ENCODE results near the gene HNRNPU. TPM values are rescaled to one million over a fixed set of nuclear protein-coding genes. Genes with fewer than 3 reads are reported as not detected.

Gene HNRNPU
- polyA plus RNA-seq, 2 donors, result 94.5 to 127 TPM

DNA sequence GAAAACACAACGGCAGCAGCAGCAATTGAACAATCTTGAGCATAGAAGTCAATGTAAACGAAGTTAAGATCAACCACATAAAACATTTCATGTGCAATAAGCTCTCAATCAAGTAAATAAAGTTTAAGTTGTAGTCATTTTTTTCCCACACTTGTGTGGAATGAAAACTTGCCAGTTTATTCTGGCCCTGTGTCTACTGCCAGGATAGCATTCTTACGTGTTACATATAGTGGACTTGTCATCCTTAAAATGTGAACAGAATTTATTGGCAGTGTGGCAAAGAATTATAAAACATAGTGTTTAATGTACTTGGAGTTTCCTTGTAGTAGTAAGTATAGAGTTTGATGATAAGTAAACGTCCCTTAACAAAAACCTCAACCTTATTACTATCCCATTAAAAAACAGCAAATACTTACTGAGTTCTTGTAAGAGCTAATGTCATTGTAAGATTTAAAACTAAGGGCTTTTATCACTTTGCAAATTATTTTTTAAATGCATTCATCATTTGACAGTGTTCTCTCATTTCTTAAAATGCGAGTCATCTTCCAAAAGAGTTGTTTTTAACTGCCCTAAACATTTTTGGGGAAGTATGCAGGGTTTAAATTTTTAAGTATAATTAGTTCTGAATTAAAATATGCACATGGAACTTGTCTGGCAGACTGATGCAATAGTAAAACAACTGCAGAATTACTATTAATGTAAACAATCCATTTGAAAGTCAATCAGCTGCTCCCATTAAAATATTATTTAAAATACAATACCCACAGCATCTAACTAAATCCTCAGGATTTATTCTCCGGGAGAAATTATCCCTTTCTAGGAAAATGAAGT lies 21.0 kb downstream of the HNRNPU start:
- Histone ChIP-seq H3K27ac (ENCODE audit: low read depth in 2 of 2, low read length in 1 of 2) (no peak overlapping the region), H3K4me3 (ENCODE audit: low read depth in 1 of 2, low read length in 2 of 2) (no peak overlapping the region), H3K9me3 (ENCODE audit: control insufficient read depth in 2 of 2, insufficient read depth in 1 of 2, low read depth in 1 of 2, low read length in 1 of 2) (no peaks in the 10 kb centered on the region), H3K4me1 (ENCODE audit: control insufficient read depth in 2 of 2, insufficient read depth in 2 of 2, low read length in 1 of 2) (no peaks in the 10 kb centered on the region), H3K27me3 (ENCODE audit: control insufficient read depth in 1 of 2, insufficient read depth in 2 of 2, low read length in 2 of 2) (no peaks in the 10 kb centered on the region), H3K36me3 (ENCODE audit: control insufficient read depth in 2 of 2, insufficient read depth in 2 of 2, low read length in 1 of 2) (peaks cover 5 to 6% of the 10 kb centered on the region in 2 donors)
- WGBS, 2 donors, result 62% methylated on average over 6 of the region's 6 CpGs

DNA sequence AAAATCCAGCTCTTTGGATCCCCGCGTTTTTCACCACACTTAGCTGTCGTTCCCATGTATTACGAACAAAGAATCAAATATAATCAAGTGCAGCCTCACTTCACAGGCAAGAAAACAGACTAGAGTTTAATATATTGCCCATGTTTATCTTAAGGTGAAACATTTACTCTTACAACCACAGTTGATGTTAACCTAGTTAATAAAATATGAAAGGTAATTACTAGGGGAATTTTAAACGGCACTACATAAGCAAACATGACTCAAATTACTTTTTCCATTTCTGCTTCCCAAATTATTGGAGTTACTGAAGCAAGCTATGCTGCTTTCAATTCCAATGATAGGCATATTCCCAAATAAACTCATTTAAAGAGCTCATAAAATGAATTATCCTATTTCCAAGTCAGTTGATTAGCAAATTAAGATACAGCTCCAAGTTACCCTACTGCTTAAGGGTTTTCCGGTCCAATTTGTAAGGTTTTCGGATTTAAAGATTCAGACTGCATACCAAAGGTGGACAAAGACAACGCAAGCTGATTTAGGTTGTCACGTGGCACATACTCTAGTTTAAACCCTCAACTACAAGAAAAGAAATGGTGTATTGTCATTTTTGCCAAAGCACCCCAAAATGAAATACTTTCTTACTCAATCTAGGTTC lies 22.9 kb downstream of the HNRNPU start:
- Histone ChIP-seq H3K4me3 (ENCODE audit: low read depth in 1 of 2, low read length in 2 of 2) (no peak overlapping the region), H3K27ac (ENCODE audit: low read depth in 2 of 2, low read length in 1 of 2) (no peak overlapping the region), H3K9me3 (ENCODE audit: control insufficient read depth in 2 of 2, insufficient read depth in 1 of 2, low read depth in 1 of 2, low read length in 1 of 2) (no peaks in the 10 kb centered on the region), H3K36me3 (ENCODE audit: control insufficient read depth in 2 of 2, insufficient read depth in 2 of 2, low read length in 1 of 2) (peaks cover 5 to 6% of the 10 kb centered on the region in 2 donors), H3K4me1 (ENCODE audit: control insufficient read depth in 2 of 2, insufficient read depth in 2 of 2, low read length in 1 of 2) (no peaks in the 10 kb centered on the region), H3K27me3 (ENCODE audit: control insufficient read depth in 1 of 2, insufficient read depth in 2 of 2, low read length in 2 of 2) (no peaks in the 10 kb centered on the region)
- WGBS, 2 donors, result 66 to 79% methylated on average over 9 of the region's 9 CpGs

DNA sequence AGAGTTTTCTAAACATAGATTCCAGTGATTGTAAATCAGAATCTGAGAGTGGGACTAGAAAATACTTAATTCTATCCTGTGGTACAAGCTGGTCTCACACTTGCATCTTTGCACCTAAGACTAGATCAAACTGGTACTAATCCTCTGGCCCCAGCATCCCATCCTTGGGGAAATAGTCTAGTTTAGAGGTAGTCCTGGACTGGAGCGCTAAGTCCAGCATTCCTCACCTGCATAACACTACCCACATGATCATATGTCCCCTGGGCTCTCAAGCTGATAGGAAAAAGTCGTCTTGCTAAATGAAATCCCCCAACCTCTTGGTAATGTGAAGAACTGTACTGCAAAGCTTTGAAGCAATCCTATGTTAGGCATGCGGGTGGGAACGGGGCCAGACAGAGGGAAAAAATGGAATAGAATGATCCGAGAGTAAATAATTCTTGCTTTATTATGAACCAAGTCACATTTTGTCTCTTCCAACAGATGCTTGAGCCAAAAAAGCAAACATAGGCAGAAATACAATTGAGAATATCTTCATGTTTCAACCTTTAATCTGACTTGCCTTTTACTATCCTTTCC lies 24.0 kb downstream of the HNRNPU start:
- H3K27ac ChIP-seq (ENCODE audit: low read depth in 2 of 2, low read length in 1 of 2), result peak overlapping the region in 1 of 2 donors; percentile 45
- no peaks in the 10 kb centered on the region for H3K9me3 ChIP-seq (ENCODE audit: control insufficient read depth in 2 of 2, insufficient read depth in 1 of 2, low read depth in 1 of 2, low read length in 1 of 2)
- H3K36me3 ChIP-seq (ENCODE audit: control insufficient read depth in 2 of 2, insufficient read depth in 2 of 2, low read length in 1 of 2), result peaks cover 2 to 6% of the 10 kb centered on the region in 2 donors
- no peaks in the 10 kb centered on the region for H3K27me3 ChIP-seq (ENCODE audit: control insufficient read depth in 1 of 2, insufficient read depth in 2 of 2, low read length in 2 of 2)
- WGBS, 2 donors, result 53 to 61% methylated on average over 5 of the region's 5 CpGs
- no peak overlapping the region for H3K4me3 ChIP-seq (ENCODE audit: low read depth in 1 of 2, low read length in 2 of 2)
- no peaks in the 10 kb centered on the region for H3K4me1 ChIP-seq (ENCODE audit: control insufficient read depth in 2 of 2, insufficient read depth in 2 of 2, low read length in 1 of 2)

DNA sequence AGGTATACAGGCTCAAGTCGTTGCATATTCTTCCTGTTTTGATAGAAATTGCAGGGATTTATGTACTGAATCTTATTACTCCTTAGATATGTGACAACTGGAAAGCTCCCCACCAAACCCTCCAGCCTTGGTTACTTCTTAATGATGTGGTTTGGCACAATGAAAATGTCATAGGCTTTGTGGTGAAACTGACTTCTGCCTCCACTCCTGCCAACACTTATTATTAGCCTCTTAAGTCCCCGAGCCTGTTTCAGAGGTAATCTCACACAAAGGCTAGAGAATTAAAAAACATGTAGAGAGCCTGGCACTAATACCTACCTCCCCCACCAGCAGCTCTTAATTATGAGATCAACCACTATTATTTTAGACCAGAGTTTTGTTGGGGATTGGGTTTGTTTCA lies 24.7 kb downstream of the HNRNPU start:
- Histone ChIP-seq H3K27me3 (ENCODE audit: control insufficient read depth in 1 of 2, insufficient read depth in 2 of 2, low read length in 2 of 2) (no peaks in the 10 kb centered on the region), H3K4me1 (ENCODE audit: control insufficient read depth in 2 of 2, insufficient read depth in 2 of 2, low read length in 1 of 2) (no peaks in the 10 kb centered on the region), H3K27ac (ENCODE audit: low read depth in 2 of 2, low read length in 1 of 2) (no peak overlapping the region), H3K4me3 (ENCODE audit: low read depth in 1 of 2, low read length in 2 of 2) (no peak overlapping the region), H3K36me3 (ENCODE audit: control insufficient read depth in 2 of 2, insufficient read depth in 2 of 2, low read length in 1 of 2) (peaks cover 0 to 6% of the 10 kb centered on the region in 2 donors), H3K9me3 (ENCODE audit: control insufficient read depth in 2 of 2, insufficient read depth in 1 of 2, low read depth in 1 of 2, low read length in 1 of 2) (no peaks in the 10 kb centered on the region)
- WGBS, 2 donors, result 32 to 48% methylated on average over 2 of the region's 2 CpGs

DNA sequence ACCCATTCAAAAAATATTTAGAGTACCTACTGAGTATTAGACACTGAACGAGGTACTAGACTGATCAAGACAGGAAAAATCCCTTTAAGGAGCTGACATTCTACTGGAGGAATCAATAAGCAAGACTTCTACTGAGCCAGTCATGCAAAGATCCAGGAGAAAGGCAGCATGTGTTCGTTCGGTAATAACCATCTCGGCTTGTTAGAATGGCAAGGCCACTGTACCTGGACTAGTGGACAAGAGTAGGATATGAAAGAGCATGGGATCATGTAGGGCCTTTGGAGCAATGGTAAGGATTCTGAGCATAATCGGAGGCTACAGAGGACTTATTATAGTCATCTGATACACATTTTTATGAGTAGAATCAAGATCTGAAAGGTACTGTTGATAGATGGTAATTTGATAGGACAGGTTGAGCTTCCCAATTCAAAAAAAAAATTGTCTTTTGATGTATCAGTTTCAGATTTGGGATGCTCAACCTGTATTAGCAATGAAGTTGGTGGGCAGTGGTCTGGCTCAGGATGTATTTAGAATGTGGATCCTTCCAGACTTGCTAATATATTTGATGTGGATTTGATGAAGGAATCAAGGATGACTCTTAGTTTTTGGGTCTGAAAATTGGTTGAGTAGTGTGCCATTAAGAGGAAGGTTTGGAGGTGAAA lies 26.6 kb downstream of the HNRNPU start:
- Histone ChIP-seq H3K9me3 (ENCODE audit: control insufficient read depth in 2 of 2, insufficient read depth in 1 of 2, low read depth in 1 of 2, low read length in 1 of 2) (no peaks in the 10 kb centered on the region), H3K27me3 (ENCODE audit: control insufficient read depth in 1 of 2, insufficient read depth in 2 of 2, low read length in 2 of 2) (no peaks in the 10 kb centered on the region), H3K4me3 (ENCODE audit: low read depth in 1 of 2, low read length in 2 of 2) (no peak overlapping the region), H3K4me1 (ENCODE audit: control insufficient read depth in 2 of 2, insufficient read depth in 2 of 2, low read length in 1 of 2) (no peaks in the 10 kb centered on the region), H3K27ac (ENCODE audit: low read depth in 2 of 2, low read length in 1 of 2) (no peak overlapping the region), H3K36me3 (ENCODE audit: control insufficient read depth in 2 of 2, insufficient read depth in 2 of 2, low read length in 1 of 2) (no peaks in the 10 kb centered on the region)
- whole genome bisulfite sequencing, 2 donors, result 68 to 69% methylated on average over 5 of the region's 5 CpGs

DNA sequence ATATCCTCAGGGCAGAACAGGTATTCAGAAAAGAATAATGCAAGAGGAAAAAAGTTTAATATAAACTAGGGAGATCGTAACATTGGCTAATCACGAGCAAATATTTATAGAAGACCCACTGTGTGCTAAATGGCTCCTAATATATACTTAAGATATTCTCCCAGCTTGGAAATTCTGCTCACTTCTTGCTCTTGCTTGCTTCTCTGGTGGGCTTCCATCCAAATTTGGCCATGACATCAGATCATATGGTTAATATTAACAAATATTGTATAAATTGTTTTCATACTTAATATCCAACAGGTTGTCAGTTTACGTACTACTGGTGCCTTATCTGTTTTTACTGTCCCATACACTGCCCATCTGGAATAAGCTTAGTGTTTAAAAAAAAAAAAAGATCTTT lies 27.8 kb downstream of the HNRNPU start:
- Histone ChIP-seq H3K27ac (ENCODE audit: low read depth in 2 of 2, low read length in 1 of 2) (peak overlapping the region in 1 of 2 donors; percentile 36), H3K36me3 (ENCODE audit: control insufficient read depth in 2 of 2, insufficient read depth in 2 of 2, low read length in 1 of 2) (no peaks in the 10 kb centered on the region), H3K27me3 (ENCODE audit: control insufficient read depth in 1 of 2, insufficient read depth in 2 of 2, low read length in 2 of 2) (no peaks in the 10 kb centered on the region), H3K4me1 (ENCODE audit: control insufficient read depth in 2 of 2, insufficient read depth in 2 of 2, low read length in 1 of 2) (no peaks in the 10 kb centered on the region), H3K4me3 (ENCODE audit: low read depth in 1 of 2, low read length in 2 of 2) (peak overlapping the region in 1 of 2 donors; percentile 83), H3K9me3 (ENCODE audit: control insufficient read depth in 2 of 2, insufficient read depth in 1 of 2, low read depth in 1 of 2, low read length in 1 of 2) (no peaks in the 10 kb centered on the region)
- 6 to 9% methylated on average over 3 of the region's 3 CpGs for WGBS, 2 donors

DNA sequence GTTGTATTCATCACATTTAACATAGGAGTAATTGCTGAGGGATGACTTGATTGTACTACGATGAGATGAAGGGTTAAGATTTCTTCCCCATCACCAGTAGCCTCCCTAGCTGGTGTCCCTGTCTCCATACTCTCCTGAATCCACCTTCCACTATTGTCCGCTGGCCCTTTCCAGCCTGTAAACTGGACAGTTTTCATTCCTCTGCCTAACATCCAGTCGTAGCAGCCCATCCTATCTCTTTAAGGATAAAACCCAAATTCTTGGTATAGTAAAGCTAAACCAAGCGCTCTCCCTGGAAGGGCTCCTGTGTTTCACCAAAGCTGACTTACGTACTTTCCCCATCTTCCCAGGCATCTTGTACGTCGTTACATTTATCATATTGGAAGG lies 28.2 kb downstream of the HNRNPU start:
- H3K27ac ChIP-seq (ENCODE audit: low read depth in 2 of 2, low read length in 1 of 2), result peak overlapping the region; percentile 82 to 99
- H3K27me3 ChIP-seq (ENCODE audit: control insufficient read depth in 1 of 2, insufficient read depth in 2 of 2, low read length in 2 of 2), result no peaks in the 10 kb centered on the region
- peak overlapping the region; percentile 80 to 83 for H3K4me3 ChIP-seq (ENCODE audit: low read depth in 1 of 2, low read length in 2 of 2)
- no peaks in the 10 kb centered on the region for H3K4me1 ChIP-seq (ENCODE audit: control insufficient read depth in 2 of 2, insufficient read depth in 2 of 2, low read length in 1 of 2)
- no peaks in the 10 kb centered on the region for H3K36me3 ChIP-seq (ENCODE audit: control insufficient read depth in 2 of 2, insufficient read depth in 2 of 2, low read length in 1 of 2)
- H3K9me3 ChIP-seq (ENCODE audit: control insufficient read depth in 2 of 2, insufficient read depth in 1 of 2, low read depth in 1 of 2, low read length in 1 of 2), result no peaks in the 10 kb centered on the region
- 0 to 1% methylated on average over 7 of the region's 7 CpGs for WGBS, 2 donors

DNA sequence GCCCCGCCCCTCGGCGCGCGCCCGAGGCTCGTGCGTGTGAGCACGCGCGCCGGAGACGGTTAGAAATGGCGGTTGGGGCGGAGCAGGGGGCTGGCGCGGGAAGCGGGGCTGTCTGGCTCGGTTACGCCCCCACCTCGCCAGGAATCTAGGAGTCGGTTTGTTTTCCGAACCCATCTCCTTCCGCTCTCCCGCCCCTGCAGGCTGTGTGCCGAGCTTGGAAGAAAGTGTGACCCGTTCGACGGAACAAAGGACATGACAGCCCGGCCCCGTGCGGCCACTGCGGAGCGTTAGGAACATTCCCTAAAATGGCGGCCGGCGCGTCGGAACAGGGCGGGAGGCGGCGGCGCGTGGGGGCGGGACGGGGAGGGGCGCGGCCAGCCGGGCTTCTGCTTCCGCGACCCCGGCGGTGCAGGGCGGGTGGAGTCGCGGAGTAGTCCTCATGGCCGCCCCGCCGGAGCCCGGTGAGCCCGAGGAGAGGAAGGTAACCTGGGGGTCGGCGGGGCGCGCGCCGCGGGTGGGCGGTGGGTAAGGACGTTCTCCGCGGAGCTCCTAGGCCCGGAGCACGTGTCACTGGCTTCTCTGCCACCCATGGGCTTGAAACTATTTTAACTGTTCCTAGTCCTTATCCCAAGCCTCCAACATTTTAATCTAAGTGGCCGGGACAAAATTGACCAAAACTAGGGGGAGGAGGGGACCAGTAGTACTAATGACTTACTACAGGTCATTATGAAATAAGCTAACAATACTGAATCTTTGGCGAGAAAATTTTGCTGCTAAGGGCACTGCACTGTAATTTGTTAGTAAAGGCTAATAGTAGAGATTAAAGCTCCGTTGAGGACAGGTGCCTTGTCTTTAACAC lies 28.8 kb downstream of the HNRNPU start, which contains the start of gene COX20:
COX20 (plus strand) TSS at position 383 of the 859 bp plus-strand sequence; CDS start at position 440, 57 bp downstream.
- Histone ChIP-seq H3K9me3 (ENCODE audit: control insufficient read depth in 2 of 2, insufficient read depth in 1 of 2, low read depth in 1 of 2, low read length in 1 of 2) (no peaks in the 10 kb centered on the region), H3K27ac (ENCODE audit: low read depth in 2 of 2, low read length in 1 of 2) (peak within 1 kb of the TSS; percentile 99), H3K4me3 (ENCODE audit: low read depth in 1 of 2, low read length in 2 of 2) (peak within 1 kb of the TSS; percentile 80 to 83), H3K4me1 (ENCODE audit: control insufficient read depth in 2 of 2, insufficient read depth in 2 of 2, low read length in 1 of 2) (no peaks in the 10 kb centered on the region), H3K36me3 (ENCODE audit: control insufficient read depth in 2 of 2, insufficient read depth in 2 of 2, low read length in 1 of 2) (no peaks in the 10 kb centered on the region), H3K27me3 (ENCODE audit: control insufficient read depth in 1 of 2, insufficient read depth in 2 of 2, low read length in 2 of 2) (no peaks in the 10 kb centered on the region)
- 0 to 1% methylated on average over 77 of the region's 77 CpGs for WGBS, 2 donors

Measured in esophagus (tissue), 2 donors.